Measurements from ENCODE around the gene E2F2. TPM values are rescaled to one million over a fixed set of nuclear protein-coding genes. Genes with fewer than 3 reads are reported as not detected.

The E2F2 gene
- polyA plus RNA-seq, 1 donor: 2.8 TPM

GRCh38 chr1:23556635-23557470 is 25.8 kb upstream of the E2F2 start:
- Histone ChIP-seq H3K27me3 (ENCODE audit: control insufficient read depth, insufficient read depth, low read length) (no peaks in the 10 kb centered on the region), H3K9me3 (ENCODE audit: control insufficient read depth, low read depth, low read length) (no peaks in the 10 kb centered on the region), H3K27ac (ENCODE audit: low read length) (peak overlapping the region; percentile 94), H3K36me3 (ENCODE audit: control insufficient read depth, insufficient read depth, low read length) (peaks cover 4% of the 10 kb centered on the region), H3K4me1 (ENCODE audit: control insufficient read depth, insufficient read depth, low read length) (peaks cover 58% of the 10 kb centered on the region), H3K4me3 (ENCODE audit: low read length) (peak overlapping the region; percentile 88)
- peak in 1 of 2 donors; percentile 61 for DNase-seq
- no CpG with 5 or more reads among the region's 4 CpGs for WGBS (ENCODE audit: insufficient coverage, low lambda C conversion rate)

- H3K9me3 ChIP-seq (ENCODE audit: control insufficient read depth, low read depth, low read length): no peaks in the 10 kb centered on the region
- peak in 1 of 2 donors; percentile 65 for DNase-seq
- H3K27ac ChIP-seq (ENCODE audit: low read length): peak overlapping the region; percentile 94
- H3K4me1 ChIP-seq (ENCODE audit: control insufficient read depth, insufficient read depth, low read length): peaks cover 51% of the 10 kb centered on the region
- H3K27me3 ChIP-seq (ENCODE audit: control insufficient read depth, insufficient read depth, low read length): no peaks in the 10 kb centered on the region
- H3K4me3 ChIP-seq (ENCODE audit: low read length): no peak overlapping the region
- WGBS (ENCODE audit: insufficient coverage, low lambda C conversion rate): no CpG with 5 or more reads among the region's 9 CpGs
- peaks cover 4% of the 10 kb centered on the region for H3K36me3 ChIP-seq (ENCODE audit: control insufficient read depth, insufficient read depth, low read length)
Measured at GRCh38 chr1:23555986-23556634, 25.1 kb upstream of the E2F2 start.

- Histone ChIP-seq H3K4me3 (ENCODE audit: low read length) (peak overlapping the region; percentile 48), H3K4me1 (ENCODE audit: control insufficient read depth, insufficient read depth, low read length) (peaks cover 44% of the 10 kb centered on the region), H3K27ac (ENCODE audit: low read length) (peak overlapping the region; percentile 94), H3K9me3 (ENCODE audit: control insufficient read depth, low read depth, low read length) (no peaks in the 10 kb centered on the region), H3K27me3 (ENCODE audit: control insufficient read depth, insufficient read depth, low read length) (no peaks in the 10 kb centered on the region), H3K36me3 (ENCODE audit: control insufficient read depth, insufficient read depth, low read length) (peaks cover 4% of the 10 kb centered on the region)
- no peak for DNase-seq
- no CpG with 5 or more reads among the region's 15 CpGs for WGBS (ENCODE audit: insufficient coverage, low lambda C conversion rate)
Measured at GRCh38 chr1:23555270-23555985, 24.4 kb upstream of the E2F2 start.

GRCh38 chr1:23554481-23555269 is 23.6 kb upstream of the E2F2 start:
- no CpG with 5 or more reads among the region's 81 CpGs for WGBS (ENCODE audit: insufficient coverage, low lambda C conversion rate)

GRCh38 chr1:23554127-23554480 is 23.1 kb upstream of the E2F2 start:
- H3K9me3 ChIP-seq (ENCODE audit: control insufficient read depth, low read depth, low read length): no peaks in the 10 kb centered on the region
- no peaks in the 10 kb centered on the region for H3K27me3 ChIP-seq (ENCODE audit: control insufficient read depth, insufficient read depth, low read length)
- DNase-seq: no peak
- H3K36me3 ChIP-seq (ENCODE audit: control insufficient read depth, insufficient read depth, low read length): peaks cover 4% of the 10 kb centered on the region
- no CpG with 5 or more reads among the region's 12 CpGs for WGBS (ENCODE audit: insufficient coverage, low lambda C conversion rate)
- peak overlapping the region; percentile 88 for H3K27ac ChIP-seq (ENCODE audit: low read length)
- peaks cover 38% of the 10 kb centered on the region for H3K4me1 ChIP-seq (ENCODE audit: control insufficient read depth, insufficient read depth, low read length)
- peak overlapping the region; percentile 41 for H3K4me3 ChIP-seq (ENCODE audit: low read length)

More at GRCh38 chr1:23554481-23555269, 23.6 kb upstream of the E2F2 start:
- DNase-seq: peak; percentile 79 to 92
- Histone ChIP-seq H3K4me3 (ENCODE audit: low read length) (peak overlapping the region; percentile 48), H3K27ac (ENCODE audit: low read length) (peak overlapping the region; percentile 94), H3K9me3 (ENCODE audit: control insufficient read depth, low read depth, low read length) (no peaks in the 10 kb centered on the region), H3K4me1 (ENCODE audit: control insufficient read depth, insufficient read depth, low read length) (peaks cover 38% of the 10 kb centered on the region), H3K36me3 (ENCODE audit: control insufficient read depth, insufficient read depth, low read length) (peaks cover 4% of the 10 kb centered on the region), H3K27me3 (ENCODE audit: control insufficient read depth, insufficient read depth, low read length) (no peaks in the 10 kb centered on the region)

- Histone ChIP-seq H3K4me3 (ENCODE audit: low read length) (no peak overlapping the region), H3K27me3 (ENCODE audit: control insufficient read depth, insufficient read depth, low read length) (no peaks in the 10 kb centered on the region), H3K9me3 (ENCODE audit: control insufficient read depth, low read depth, low read length) (no peaks in the 10 kb centered on the region), H3K4me1 (ENCODE audit: control insufficient read depth, insufficient read depth, low read length) (peaks cover 41% of the 10 kb centered on the region), H3K27ac (ENCODE audit: low read length) (peak overlapping the region; percentile 88), H3K36me3 (ENCODE audit: control insufficient read depth, insufficient read depth, low read length) (peaks cover 4% of the 10 kb centered on the region)
- WGBS (ENCODE audit: insufficient coverage, low lambda C conversion rate): no CpG with 5 or more reads among the region's 21 CpGs
- DNase-seq: no peak
Measured at GRCh38 chr1:23553231-23554126, 22.4 kb upstream of the E2F2 start.

GRCh38 chr1:23551849-23552248 is 20.8 kb upstream of the E2F2 start:
- Histone ChIP-seq H3K36me3 (ENCODE audit: control insufficient read depth, insufficient read depth, low read length) (no peaks in the 10 kb centered on the region), H3K27me3 (ENCODE audit: control insufficient read depth, insufficient read depth, low read length) (no peaks in the 10 kb centered on the region), H3K9me3 (ENCODE audit: control insufficient read depth, low read depth, low read length) (no peaks in the 10 kb centered on the region), H3K4me3 (ENCODE audit: low read length) (no peak overlapping the region), H3K27ac (ENCODE audit: low read length) (no peak overlapping the region), H3K4me1 (ENCODE audit: control insufficient read depth, insufficient read depth, low read length) (peaks cover 43% of the 10 kb centered on the region)
- DNase-seq: no peak
- WGBS (ENCODE audit: insufficient coverage, low lambda C conversion rate): no CpG with 5 or more reads among the region's 4 CpGs

- H3K36me3 ChIP-seq (ENCODE audit: control insufficient read depth, insufficient read depth, low read length): no peaks in the 10 kb centered on the region
- H3K27me3 ChIP-seq (ENCODE audit: control insufficient read depth, insufficient read depth, low read length): no peaks in the 10 kb centered on the region
- no peak overlapping the region for H3K27ac ChIP-seq (ENCODE audit: low read length)
- no CpG with 5 or more reads among the region's 9 CpGs for WGBS (ENCODE audit: insufficient coverage, low lambda C conversion rate)
- no peak for DNase-seq
- H3K4me3 ChIP-seq (ENCODE audit: low read length): no peak overlapping the region
- H3K9me3 ChIP-seq (ENCODE audit: control insufficient read depth, low read depth, low read length): no peaks in the 10 kb centered on the region
- H3K4me1 ChIP-seq (ENCODE audit: control insufficient read depth, insufficient read depth, low read length): peaks cover 27% of the 10 kb centered on the region
Measured at GRCh38 chr1:23548704-23549143, 17.7 kb upstream of the E2F2 start.

- Histone ChIP-seq H3K27me3 (ENCODE audit: control insufficient read depth, insufficient read depth, low read length) (no peaks in the 10 kb centered on the region), H3K4me3 (ENCODE audit: low read length) (no peak overlapping the region), H3K36me3 (ENCODE audit: control insufficient read depth, insufficient read depth, low read length) (no peaks in the 10 kb centered on the region), H3K27ac (ENCODE audit: low read length) (peak overlapping the region; percentile 94), H3K4me1 (ENCODE audit: control insufficient read depth, insufficient read depth, low read length) (peaks cover 24% of the 10 kb centered on the region), H3K9me3 (ENCODE audit: control insufficient read depth, low read depth, low read length) (no peaks in the 10 kb centered on the region)
- DNase-seq: peak; percentile 74 to 92
- WGBS (ENCODE audit: insufficient coverage, low lambda C conversion rate): 37% methylated on average over 3 of the region's 8 CpGs
Measured at GRCh38 chr1:23546897-23547584, 16.0 kb upstream of the E2F2 start.
